GM15510 (cell line): ENCODE data around the gene ARSG.

Experiments
- POLR2A ChIP-seq: IDR thresholded peaks from 3 replicates; pipeline ENCODE4 v1.6.1; 2011; ENCODE audit warnings: borderline replicate concordance; ENCODE audit not compliant: insufficient read length; ENCODE audit errors: extremely low read depth

The ARSG gene

DNA sequence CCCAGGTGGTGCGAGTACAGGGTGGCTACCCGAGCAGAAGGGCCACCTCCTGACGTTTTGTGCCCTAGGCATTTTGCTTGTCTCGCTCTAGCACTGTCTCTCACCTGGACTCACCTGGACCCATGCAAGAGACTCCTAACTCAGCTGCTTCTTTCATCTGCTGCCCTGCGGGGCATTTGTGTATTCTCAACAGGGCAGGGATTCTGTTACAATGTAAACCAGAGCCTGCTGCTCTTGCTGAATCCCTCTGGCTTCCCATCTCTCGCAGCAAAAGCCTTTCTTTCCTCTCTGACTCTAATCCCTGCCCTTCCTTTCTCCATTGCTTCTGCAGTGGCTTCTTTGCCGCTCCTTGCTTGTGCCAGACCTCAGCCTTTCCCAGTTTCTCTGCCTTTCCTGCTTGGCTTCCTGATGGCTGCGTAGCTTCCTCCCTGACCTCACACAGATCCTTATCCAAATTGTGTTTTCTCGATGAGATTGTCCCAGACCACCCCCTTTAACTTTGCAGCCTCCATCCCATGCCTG, 10.2 kb downstream of the ARSG start:
- TF ChIP-seq POLR2A = no peak

- TF ChIP-seq POLR2A = no peak
These were observed 10.8 kb downstream of the ARSG start for GRCh38 chr17:68302066-68302564.

- no peak for TF ChIP-seq POLR2A
These were observed 11.4 kb downstream of the ARSG start for GRCh38 chr17:68302666-68303065.

GRCh38 chr17:68304706-68305105, 13.4 kb downstream of the ARSG start:
- TF ChIP-seq POLR2A = no peak

DNA sequence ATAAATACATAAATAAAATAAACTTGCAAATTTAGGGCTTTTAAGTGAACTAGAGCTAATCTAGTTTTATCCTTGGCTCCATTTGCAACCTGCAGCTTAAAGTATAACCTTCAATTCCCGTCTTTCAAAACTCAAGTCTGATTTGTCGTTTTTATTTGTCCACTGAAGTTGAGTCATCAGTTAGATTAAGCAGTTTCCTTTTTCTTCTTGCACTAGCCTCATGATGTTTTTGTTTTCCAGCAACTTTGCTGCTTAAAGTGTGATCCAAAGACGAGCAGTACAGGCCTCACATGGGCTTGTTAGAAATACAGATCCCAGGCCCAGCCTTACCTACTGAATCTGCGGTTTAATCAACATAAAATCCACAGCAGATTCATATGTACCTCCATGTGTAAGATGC, 13.8 kb downstream of the ARSG start:
- no peak for TF ChIP-seq POLR2A

GRCh38 chr17:68306819-68307218, 15.5 kb downstream of the ARSG start:
- TF ChIP-seq POLR2A = no peak

GRCh38 chr17:68307443-68307842, 16.1 kb downstream of the ARSG start:
- no peak for TF ChIP-seq POLR2A

DNA sequence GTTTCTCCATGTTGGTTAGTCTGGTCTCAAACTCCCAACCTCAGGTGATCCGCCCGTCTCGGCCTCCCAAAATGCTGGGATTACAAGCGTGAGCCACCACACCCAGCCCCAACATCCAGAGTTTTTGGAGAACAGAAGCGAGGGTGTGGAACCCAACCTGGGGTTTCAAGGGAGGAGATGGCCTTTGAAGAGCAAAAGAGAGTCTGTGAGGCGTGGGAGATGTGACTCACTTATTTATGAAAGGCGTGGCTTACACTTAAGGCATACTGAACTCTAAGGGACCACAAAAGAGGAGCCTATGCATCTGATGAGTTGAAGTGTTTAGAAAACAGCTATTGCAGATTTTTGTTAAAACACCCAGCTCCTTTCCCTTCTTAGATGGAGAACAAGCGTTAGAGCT, 18.9 kb downstream of the ARSG start:
- no peak for TF ChIP-seq POLR2A

DNA sequence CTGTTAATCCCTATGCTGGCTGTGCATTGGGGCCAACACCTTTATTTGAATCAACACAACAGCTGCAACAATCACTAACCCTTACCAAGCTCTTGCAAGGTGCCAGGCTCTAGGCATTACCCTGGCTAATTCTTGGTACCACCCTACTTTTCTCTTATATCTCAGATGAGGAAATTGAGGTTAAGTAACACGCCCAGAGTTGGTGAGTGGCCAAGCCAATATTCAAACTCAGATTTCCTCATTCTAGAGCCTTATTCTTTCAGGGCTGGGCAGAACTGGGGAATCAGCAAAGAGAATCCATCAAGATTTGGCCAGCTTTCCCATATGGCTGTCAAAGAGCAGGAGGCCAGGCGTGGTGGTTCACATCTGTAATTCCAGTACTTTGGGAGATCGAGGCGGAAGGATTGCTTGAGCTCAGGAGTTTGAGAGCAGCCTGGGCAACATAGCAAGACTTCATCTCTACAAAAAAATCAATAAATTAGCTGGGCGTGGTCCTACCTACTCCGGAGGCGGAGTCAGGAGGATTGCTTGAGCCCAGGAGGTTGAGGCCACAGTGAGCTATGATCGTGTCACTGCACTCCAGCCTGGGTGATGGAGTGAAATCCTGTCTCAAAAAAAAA, 23.7 kb downstream of the ARSG start:
- no peak for TF ChIP-seq POLR2A

GRCh38 chr17:68315930-68316329, 24.6 kb downstream of the ARSG start:
- TF ChIP-seq POLR2A = no peak

- no peak for TF ChIP-seq POLR2A
These were observed 26.2 kb downstream of the ARSG start for GRCh38 chr17:68317458-68317857.

DNA sequence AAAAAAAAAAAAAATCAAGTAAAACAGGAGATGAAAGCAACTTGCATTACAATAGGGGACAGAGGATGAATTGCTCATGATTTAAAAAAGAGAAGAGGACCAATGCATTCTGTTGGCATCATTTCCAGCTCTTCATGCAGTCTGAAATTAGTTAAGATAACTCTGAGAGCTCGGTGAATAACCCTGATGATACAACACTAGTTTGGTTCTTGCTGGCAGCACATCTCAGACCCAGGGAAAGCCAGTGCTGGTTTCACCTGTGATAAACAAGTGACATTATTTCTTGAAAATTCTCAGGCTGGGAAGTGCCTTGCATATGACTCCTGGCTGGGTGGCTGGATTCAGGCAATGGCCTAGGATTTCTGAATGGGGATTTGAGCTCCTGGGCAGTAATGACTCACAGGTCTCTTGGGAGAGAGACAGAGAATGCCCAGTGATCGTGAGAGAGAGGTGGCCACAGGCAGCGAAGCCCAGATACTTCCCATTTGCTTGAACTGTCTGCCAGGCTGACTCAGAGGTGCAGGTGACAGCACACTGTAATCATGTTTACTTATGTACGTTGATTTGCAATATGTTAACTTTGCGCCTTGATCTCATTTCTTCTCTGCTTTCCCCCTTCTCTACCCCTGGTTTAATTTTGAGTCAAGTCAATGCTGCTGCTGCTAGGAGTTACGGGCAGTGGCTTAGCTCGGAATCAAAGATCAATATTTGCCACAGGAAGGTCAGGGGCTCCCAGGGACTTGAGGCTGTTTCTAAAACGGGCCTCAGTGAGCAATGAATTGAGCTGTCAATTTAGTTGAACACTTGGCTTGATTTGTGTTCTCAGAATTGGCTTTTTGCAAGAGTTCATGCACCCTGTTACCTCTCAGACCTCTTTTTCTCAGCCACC, 27.1 kb downstream of the ARSG start:
- TF ChIP-seq POLR2A = no peak

DNA sequence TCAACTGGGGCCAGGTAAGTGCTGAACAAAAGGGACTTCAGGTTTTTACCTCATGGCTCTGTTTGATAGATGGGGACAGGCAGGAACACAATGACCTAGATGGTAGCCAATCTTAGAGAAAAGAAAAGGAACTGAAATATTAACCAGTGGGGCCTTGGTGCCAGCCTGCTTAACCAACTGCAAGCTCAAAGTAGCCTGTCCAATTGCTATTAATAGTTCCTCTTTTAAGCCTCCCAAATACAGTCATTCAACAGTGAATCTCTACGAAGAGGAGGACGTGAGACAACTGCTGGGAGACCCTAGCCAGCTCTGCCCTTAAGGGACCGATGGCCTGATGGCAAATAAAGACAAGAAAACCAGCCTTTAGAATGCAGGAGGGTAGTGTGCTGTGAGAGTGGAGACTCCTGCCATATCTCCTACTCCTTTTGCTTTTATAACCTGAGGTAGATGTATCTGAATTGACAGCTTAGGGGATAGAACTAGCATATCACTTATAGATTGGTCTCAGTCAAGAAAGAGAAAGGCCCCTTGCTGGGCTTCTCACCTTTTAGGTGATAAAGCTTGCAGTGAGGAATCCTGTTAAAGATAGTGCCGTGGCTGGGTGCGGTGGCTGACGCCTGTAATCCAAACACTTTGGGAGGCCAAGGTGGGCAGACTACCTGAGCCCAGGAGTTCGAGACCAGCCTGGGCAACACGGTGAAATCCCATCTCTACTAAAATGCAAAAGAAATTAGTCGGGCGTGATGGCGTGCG, 28.3 kb downstream of the ARSG start:
- TF ChIP-seq POLR2A = no peak

GRCh38 chr17:68320311-68320865, 29.1 kb downstream of the ARSG start:
- no peak for TF ChIP-seq POLR2A
